ENCODE data around the gene CYP4F22.

Gene CYP4F22

GRCh38 chr19:15538774-15539173, 30.4 kb downstream of the CYP4F22 start:
- DNase-seq, result no peak

- DNase-seq, result no peak
Measured at GRCh38 chr19:15539638-15540037, 31.3 kb downstream of the CYP4F22 start.

GRCh38 chr19:15540435-15540834, 32.1 kb downstream of the CYP4F22 start:
- no peak for DNase-seq

GRCh38 chr19:15544283-15544682, 36.0 kb downstream of the CYP4F22 start:
- DNase-seq, result no peak

- no peak for DNase-seq
Measured at GRCh38 chr19:15544970-15545369, 36.6 kb downstream of the CYP4F22 start.

GRCh38 chr19:15548648-15549047, 40.3 kb downstream of the CYP4F22 start:
- no peak for DNase-seq

GRCh38 chr19:15549581-15549980, 41.3 kb downstream of the CYP4F22 start:
- DNase-seq, result no peak

- no peak for DNase-seq
Measured at GRCh38 chr19:15550273-15550672, 41.9 kb downstream of the CYP4F22 start.

- no peak for DNase-seq
Measured at GRCh38 chr19:15550929-15551292, 42.6 kb downstream of the CYP4F22 start.

GRCh38 chr19:15551293-15552004, 43.1 kb downstream of the CYP4F22 start:
- DNase-seq, result no peak

GRCh38 chr19:15555021-15555420, 46.7 kb downstream of the CYP4F22 start:
- DNase-seq, result no peak

GRCh38 chr19:15555759-15556633, 47.7 kb downstream of the CYP4F22 start:
- peak; percentile 56 for DNase-seq

- no peak for DNase-seq
Measured at GRCh38 chr19:15556634-15557181, 48.4 kb downstream of the CYP4F22 start.

- DNase-seq, result no peak
Measured at GRCh38 chr19:15557223-15557622, 48.9 kb downstream of the CYP4F22 start.

GRCh38 chr19:15562145-15562544, 53.8 kb downstream of the CYP4F22 start:
- no peak for DNase-seq

GRCh38 chr19:15562861-15563260, 54.5 kb downstream of the CYP4F22 start:
- no peak for DNase-seq

- peak; percentile 2 for DNase-seq
Measured at GRCh38 chr19:15563325-15563794, 55.0 kb downstream of the CYP4F22 start.

- DNase-seq, result no peak
Measured at GRCh38 chr19:15563931-15564330, 55.6 kb downstream of the CYP4F22 start.

GRCh38 chr19:15564534-15565168, 56.3 kb downstream of the CYP4F22 start:
- no peak for DNase-seq

- no peak for DNase-seq
Measured at GRCh38 chr19:15570420-15570819, 62.1 kb downstream of the CYP4F22 start.

GRCh38 chr19:15575406-15575805, 67.1 kb downstream of the CYP4F22 start:
- no peak for DNase-seq

- no peak for DNase-seq
Measured at GRCh38 chr19:15576526-15577156, 68.3 kb downstream of the CYP4F22 start.

Data from kidney glomerular epithelial cell (primary cell).